GM19035 (cell line): Measurements from ENCODE around the gene TXNDC2.

Source experiments
- ATAC-seq: cut with Tn5 transposase; IDR thresholded peaks from one replicate; pipeline ENCODE4 v1.9.1; 2021; ENCODE audit not compliant: unreplicated experiment

Gene TXNDC2

DNA sequence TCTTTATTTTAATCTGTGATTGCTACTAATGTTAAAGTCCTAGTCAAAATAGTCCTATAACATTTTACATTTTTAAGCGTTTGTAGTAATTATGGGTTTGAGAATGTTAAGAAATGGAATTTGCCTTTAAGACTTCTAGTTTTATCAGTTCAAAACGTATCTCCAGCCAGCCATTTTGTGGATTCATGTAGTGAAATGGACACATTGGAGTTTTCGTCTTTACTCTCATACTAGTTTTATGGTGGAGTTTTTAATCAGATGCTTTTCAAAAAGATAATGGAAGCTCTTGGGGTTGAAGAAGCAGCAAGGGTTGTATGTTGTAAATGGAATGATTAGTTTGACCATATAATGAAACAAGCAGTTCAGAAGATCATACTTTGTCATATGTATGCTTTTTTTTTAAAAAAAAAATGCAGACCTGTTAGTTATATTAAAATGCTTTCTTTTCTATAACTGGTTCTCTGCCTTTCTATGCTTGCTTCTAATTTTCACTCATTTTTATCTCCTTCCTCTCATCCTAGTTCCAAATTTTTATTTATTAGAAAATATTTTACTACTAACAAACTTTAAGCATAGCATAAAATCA lies 44.6 kb downstream of the TXNDC2 start:
- ATAC-seq, result no peak

DNA sequence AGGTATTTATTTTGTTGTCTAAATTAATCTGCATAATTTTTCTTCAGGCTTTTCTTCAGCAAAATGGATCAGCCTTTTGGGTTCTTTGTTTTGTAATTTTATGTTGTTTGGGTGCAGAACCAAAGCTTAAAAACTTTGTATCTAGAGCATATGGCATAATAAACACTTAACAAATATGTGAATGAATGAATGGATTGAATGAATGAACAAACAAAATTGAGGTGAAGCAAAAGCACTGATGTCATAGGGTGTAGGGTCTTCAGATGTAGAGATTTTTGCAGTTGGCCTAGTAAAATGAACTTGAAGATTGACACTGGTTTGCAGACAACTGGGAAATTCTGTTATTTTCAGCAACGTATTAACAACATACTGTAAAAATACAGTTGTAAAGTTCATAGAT lies 45.4 kb downstream of the TXNDC2 start:
- ATAC-seq, result no peak

DNA sequence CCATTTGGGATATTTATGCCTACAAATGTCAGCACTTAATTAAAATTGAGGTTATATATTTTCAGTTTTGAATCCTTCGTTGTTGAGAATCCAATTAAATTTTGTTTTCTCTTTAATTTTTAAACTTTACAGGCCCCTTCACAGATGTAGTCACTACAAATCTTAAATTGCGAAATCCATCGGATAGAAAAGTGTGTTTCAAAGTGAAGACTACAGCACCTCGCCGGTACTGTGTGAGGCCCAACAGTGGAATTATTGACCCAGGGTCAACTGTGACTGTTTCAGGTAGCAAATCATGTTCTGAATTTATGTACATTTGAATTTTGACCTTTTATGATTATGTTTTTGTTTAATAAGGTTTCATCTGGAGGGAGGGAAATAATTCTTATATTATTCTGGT lies 45.9 kb downstream of the TXNDC2 start:
- ATAC-seq, result no peak

DNA sequence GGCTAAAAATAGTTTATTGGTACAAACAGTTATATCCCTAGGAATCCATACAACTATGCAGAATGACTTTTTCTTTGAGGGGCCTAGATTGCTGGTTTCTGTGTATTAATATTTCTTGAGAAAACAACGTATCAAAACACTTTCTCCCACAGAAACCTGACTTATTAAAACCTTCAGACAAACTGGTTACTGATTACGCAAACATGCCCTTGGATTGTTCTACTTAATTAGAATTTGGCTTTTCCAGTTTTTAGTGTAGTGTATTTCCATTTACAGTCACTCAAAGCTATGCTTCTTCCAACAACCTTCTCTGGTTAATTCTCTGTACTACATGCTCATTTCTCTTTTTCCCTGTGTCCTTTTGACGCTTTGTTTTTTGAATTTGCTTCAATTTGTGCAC lies 48.1 kb downstream of the TXNDC2 start:
- no peak for ATAC-seq

DNA sequence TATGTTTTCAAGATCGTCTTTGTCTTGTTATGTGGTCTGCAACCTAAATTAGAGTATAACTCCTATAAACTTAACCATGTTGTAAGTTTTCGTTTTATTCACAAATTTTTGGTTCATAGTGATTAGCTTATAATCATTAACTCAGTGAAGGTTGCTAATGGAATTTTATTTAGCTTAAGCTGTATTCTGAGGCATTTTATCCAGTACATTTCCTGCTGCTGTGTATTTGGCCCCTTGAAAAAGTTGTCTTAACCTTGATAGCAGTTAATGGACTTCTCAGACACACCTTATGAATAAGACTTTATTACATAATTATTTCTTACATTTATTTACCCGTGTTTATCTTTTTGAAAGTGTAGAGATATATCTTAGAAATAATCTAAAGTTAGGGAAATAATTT lies 48.5 kb downstream of the TXNDC2 start:
- ATAC-seq, result no peak
